Adrenal gland (tissue), 12 donors: ENCODE measurements around the gene EIF1B. TPM values are rescaled to one million over a fixed set of nuclear protein-coding genes. Genes with fewer than 3 reads are reported as not detected.

Source experiments
- DNase-seq, 7 donors: peaks; one replicate each; pipeline ENCODE4 v3.0.0-alpha.2; 2019 to 2020
- H3K27ac ChIP-seq, 5 donors: fragments of 200-600 bp; sonication (generic) in 4 of 5; 1 replicate in 3 of 5; 2 replicates in 2 of 5; pipeline versions ENCODE4 v1.5.1 to v1.8.0; 2016 to 2020; ENCODE audit warnings: mild to moderate bottlenecking in 1 of 5
- H3K27me3 ChIP-seq: fragments of 200-600 bp; 2 replicates; pipeline ENCODE4 v1.8.0; 2021
- H3K36me3 ChIP-seq, 2 donors: fragments of 200-600 bp; replicated peaks in 1 of 2; 1 replicate in 1 of 2; 2 replicates in 1 of 2; pipeline versions ENCODE4 v1.5.1 to v1.8.0; 2018 to 2022
- H3K4me1 ChIP-seq, 2 donors: fragments of 200-600 bp; replicated peaks in 1 of 2; 1 replicate in 1 of 2; 2 replicates in 1 of 2; pipeline versions ENCODE4 v1.5.1 to v1.8.0; 2018 to 2021
- H3K4me3 ChIP-seq, 4 donors: fragments of 200-600 bp; sonication (generic) in 3 of 4; one replicate each; pipeline ENCODE4 v1.5.1; 2016 to 2018
- H3K9me3 ChIP-seq, 3 donors: fragments of 200-600 bp; sonication (generic) in 1 of 3; replicated peaks in 1 of 3; 1 replicate in 2 of 3; 2 replicates in 1 of 3; pipeline versions ENCODE4 v1.5.1 to v1.8.0; 2016 to 2021
- POLR2A ChIP-seq, 2 donors: fragments of 450-650 bp; IDR thresholded peaks; one replicate each; pipeline ENCODE4 v1.6.1; 2017; ENCODE audit warnings: antibody characterized with exemption in 2 of 2, mild to moderate bottlenecking in 2 of 2, moderate library complexity in 1 of 2
- WGBS, 4 donors: extraction: QIAGEN DNeasy Blood & Tissue Kit in 2 of 4; methylation state at CpG; one replicate each; pipeline versions ENCODE4 v1.1.5 to v1.1.7; 2013 to 2017; 5-methylcytosine and 5-hydroxymethylcytosine counted together
- intact Hi-C, 2 donors: fragments of 100-400 bp; cut with DNase I; formaldehyde crosslinking; loops; one replicate each; pipeline versions ENCODE4 v1.14.1 to v1.15.0; 2022 to 2023
- polyA plus RNA-seq, 3 donors: library from polyadenylated mRNA; stranded (reverse); fragments of 200-250 nt in 2 of 3; fragments of 350-450 nt in 1 of 3; fragmentation: Illumina TruSeq in 1 of 3; extraction: RNeasy Lipid Tissue Mini Kit (QIAGEN cat#74804) in 1 of 3; gene quantifications; one replicate each; pipeline ENCODE4 v1.2.3, GENCODE V29; 2013 to 2014
- total RNA-seq, 9 donors: library from RNA; depleted of rRNA in 4 of 9; stranded (reverse); fragments of >200 nt in 4 of 9; fragments of 120-200 nt in 1 of 9; fragmentation: NEBNext Ultra II Directional in 1 of 9; extraction: Animal tissue kit (Norgen Biotek cat#: 25700) in 1 of 9; gene quantifications; one replicate each; pipeline versions ENCODE4 v1.1.0 to v1.2.4, GENCODE V29; 2013 to 2023
- TF ChIP-seq, protein P1 (sequence below), 6 experiments: fragments of 450-650 bp in 4 of 6; fragments of 200-600 bp in 2 of 6; sonication (generic) in 1 of 6; IDR thresholded peaks; 1 replicate in 5 of 6; 2 replicates in 1 of 6; pipeline versions ENCODE4 v1.5.1 to v1.8.0; 2016 to 2021; ENCODE audit warnings: antibody characterized with exemption in 6 of 6, mild to moderate bottlenecking in 2 of 6, moderate library complexity in 1 of 6
- donor health status: healthy with polysubstance abuse.
- donor health status: Bipolar disorder and iron deficiency.
- donor health status: DM: yes; HTN: yes; CAD: no.
- donor health status: DM: no; HTN: no; CAD: no.
- donor health status: DM: no; HTN: no; CAD: no.
- donor health status: DM: yes; HTN: yes; CAD: no.

The EIF1B gene
- total and polyA plus RNA-seq, 12 donors: 8.8 to 133 (median 52.9) TPM

GRCh38 chr3:40329071-40329470, 19.6 kb downstream of the EIF1B start:
- Histone ChIP-seq H3K4me3 (no peak overlapping the region), H3K27ac (no peak overlapping the region), H3K4me1 (no peaks in the 10 kb centered on the region), H3K9me3 (no peaks in the 10 kb centered on the region), H3K36me3 (no peaks in the 10 kb centered on the region), H3K27me3 (no peaks in the 10 kb centered on the region)
- intact Hi-C loops: loop anchor here in 1 of 2 donors (10.0 kb wide), 1 partner anchor 246 kb away; no protein-coding TSS in a partner anchor
- no peak for DNase-seq
- TF ChIP-seq, protein P1, sequence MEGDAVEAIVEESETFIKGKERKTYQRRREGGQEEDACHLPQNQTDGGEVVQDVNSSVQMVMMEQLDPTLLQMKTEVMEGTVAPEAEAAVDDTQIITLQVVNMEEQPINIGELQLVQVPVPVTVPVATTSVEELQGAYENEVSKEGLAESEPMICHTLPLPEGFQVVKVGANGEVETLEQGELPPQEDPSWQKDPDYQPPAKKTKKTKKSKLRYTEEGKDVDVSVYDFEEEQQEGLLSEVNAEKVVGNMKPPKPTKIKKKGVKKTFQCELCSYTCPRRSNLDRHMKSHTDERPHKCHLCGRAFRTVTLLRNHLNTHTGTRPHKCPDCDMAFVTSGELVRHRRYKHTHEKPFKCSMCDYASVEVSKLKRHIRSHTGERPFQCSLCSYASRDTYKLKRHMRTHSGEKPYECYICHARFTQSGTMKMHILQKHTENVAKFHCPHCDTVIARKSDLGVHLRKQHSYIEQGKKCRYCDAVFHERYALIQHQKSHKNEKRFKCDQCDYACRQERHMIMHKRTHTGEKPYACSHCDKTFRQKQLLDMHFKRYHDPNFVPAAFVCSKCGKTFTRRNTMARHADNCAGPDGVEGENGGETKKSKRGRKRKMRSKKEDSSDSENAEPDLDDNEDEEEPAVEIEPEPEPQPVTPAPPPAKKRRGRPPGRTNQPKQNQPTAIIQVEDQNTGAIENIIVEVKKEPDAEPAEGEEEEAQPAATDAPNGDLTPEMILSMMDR (IDR thresholded peaks at IDR 0.05): no peak
- TF ChIP-seq POLR2A (IDR thresholded peaks at IDR 0.05): no peak
- WGBS, 4 donors: 76 to 87% (median 86%) methylated on average over 4 of the region's 4 CpGs

- intact Hi-C loops: loop anchor here in 1 of 2 donors (5.0 kb wide), 1 partner anchor 1550 kb away; no protein-coding TSS in a partner anchor
- no peaks in the 10 kb centered on the region for H3K36me3 ChIP-seq
Measured at GRCh38 chr3:40332684-40333083, 23.2 kb downstream of the EIF1B start.

DNA sequence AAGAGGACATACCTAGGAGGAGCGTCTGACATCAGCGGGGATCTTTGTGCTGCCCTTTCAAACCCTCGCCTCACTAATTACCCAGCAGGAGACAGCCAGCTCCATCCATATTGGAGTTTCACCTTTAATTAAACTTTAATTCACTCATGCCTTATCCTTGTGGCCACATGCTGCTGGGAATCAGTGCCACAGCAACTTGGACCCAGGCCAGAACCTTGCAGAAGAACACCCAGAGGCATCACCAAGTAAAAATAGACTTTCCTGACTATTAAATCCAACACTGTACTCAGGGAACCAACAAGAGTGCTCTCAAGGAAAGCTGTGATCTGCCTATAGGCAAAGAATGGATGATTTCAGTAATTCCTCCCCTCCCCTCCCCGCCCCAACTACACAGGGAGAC, 23.9 kb downstream of the EIF1B start:
- intact Hi-C loops: loop anchor here in 1 of 2 donors (5.0 kb wide), 1 partner anchor 1549 kb away; no protein-coding TSS in a partner anchor
- no peaks in the 10 kb centered on the region for H3K4me1 ChIP-seq
- WGBS, 4 donors: 90 to 95% (median 94%) methylated on average over 4 of the region's 4 CpGs
- H3K36me3 ChIP-seq: no peaks in the 10 kb centered on the region
- no peak for TF ChIP-seq POLR2A (IDR thresholded peaks at IDR 0.05)
- TF ChIP-seq, protein P1 (IDR thresholded peaks at IDR 0.05): no peak
- no peaks in the 10 kb centered on the region for H3K9me3 ChIP-seq
- no peaks in the 10 kb centered on the region for H3K27me3 ChIP-seq
- DNase-seq: peak in 2 of 7 donors; percentile 15 to 26
- no peak overlapping the region for H3K27ac ChIP-seq
- H3K4me3 ChIP-seq: no peak overlapping the region

More at GRCh38 chr3:40332684-40333083, 23.2 kb downstream of the EIF1B start:
- Histone ChIP-seq H3K27ac (no peak overlapping the region), H3K4me1 (no peaks in the 10 kb centered on the region), H3K27me3 (no peaks in the 10 kb centered on the region), H3K4me3 (no peak overlapping the region), H3K9me3 (no peaks in the 10 kb centered on the region)
- TF ChIP-seq, protein P1 (IDR thresholded peaks at IDR 0.05): no peak
- TF ChIP-seq POLR2A (IDR thresholded peaks at IDR 0.05): no peak
- 86 to 93% (median 92%) methylated on average over 10 of the region's 10 CpGs for WGBS, 4 donors
- DNase-seq: no peak

- Histone ChIP-seq H3K4me3 (no peak overlapping the region), H3K9me3 (no peaks in the 10 kb centered on the region), H3K4me1 (no peaks in the 10 kb centered on the region), H3K36me3 (no peaks in the 10 kb centered on the region), H3K27ac (no peak overlapping the region), H3K27me3 (no peaks in the 10 kb centered on the region)
- intact Hi-C loops: loop anchor here in 1 of 2 donors (5.0 kb wide), 1 partner anchor 1548 kb away; no protein-coding TSS in a partner anchor
- TF ChIP-seq, protein P1 (IDR thresholded peaks at IDR 0.05): no peak
- no peak for TF ChIP-seq POLR2A (IDR thresholded peaks at IDR 0.05)
- no peak for DNase-seq
- 68 to 93% (median 90%) methylated on average over 2 to 4 of the region's 4 CpGs for WGBS, 4 donors
Measured at GRCh38 chr3:40333852-40334251, 24.3 kb downstream of the EIF1B start.
